ENCODE results near the gene ACER2.

- TF ChIP-seq CTCF (conservative IDR thresholded peaks at IDR 0.05 in 1 of 2, IDR thresholded peaks at IDR 0.05 in 1 of 2; ENCODE audit: low read depth in 1 of 2, low read length in 2 of 2), result no peak
- no peak for TF ChIP-seq EZH2 (IDR thresholded peaks at IDR 0.05; ENCODE audit: low read length, missing control alignments)
Observed at GRCh38 chr9:19376931-19377330, 31.9 kb upstream of the ACER2 start.

Data from fibroblast of lung (primary cell).